ENCODE data around the gene LPCAT1.
"Not testable (repeated sequence)": the region's sequence is repeated elsewhere in the genome, so short reads cannot be mapped to it uniquely, and the experiment has no call there.

Gene LPCAT1

GRCh38 chr5:1521671-1522600 is 1.8 kb downstream of the LPCAT1 start:
- DNase-seq = no peak

- no peak for DNase-seq
These were observed 2.8 kb downstream of the LPCAT1 start for GRCh38 chr5:1520791-1521453.

- DNase-seq = no peak
These were observed 4.0 kb downstream of the LPCAT1 start for GRCh38 chr5:1519631-1520210.

GRCh38 chr5:1517838-1518237 is 5.9 kb downstream of the LPCAT1 start:
- DNase-seq = no peak

- no peak for DNase-seq
These were observed 6.9 kb downstream of the LPCAT1 start for GRCh38 chr5:1516615-1517601.

- DNase-seq = no peak
These were observed 7.7 kb downstream of the LPCAT1 start for GRCh38 chr5:1515921-1516571.

GRCh38 chr5:1515311-1515920 is 8.3 kb downstream of the LPCAT1 start:
- DNase-seq = no peak

GRCh38 chr5:1514819-1515310 is 8.9 kb downstream of the LPCAT1 start:
- not testable (repeated sequence) for DNase-seq

- no peak for DNase-seq
These were observed 9.5 kb downstream of the LPCAT1 start for GRCh38 chr5:1514027-1514818.

- DNase-seq = no peak
These were observed 10.3 kb downstream of the LPCAT1 start for GRCh38 chr5:1513326-1514026.

- no peak for DNase-seq
These were observed 11.0 kb downstream of the LPCAT1 start for GRCh38 chr5:1512541-1513291.

- no peak for DNase-seq
These were observed 11.9 kb downstream of the LPCAT1 start for GRCh38 chr5:1511651-1512540.

GRCh38 chr5:1511048-1511447 is 12.7 kb downstream of the LPCAT1 start:
- DNase-seq = no peak

GRCh38 chr5:1510631-1511030 is 13.1 kb downstream of the LPCAT1 start:
- no peak for DNase-seq

- no peak for DNase-seq
These were observed 13.6 kb downstream of the LPCAT1 start for GRCh38 chr5:1510151-1510561.

GRCh38 chr5:1509346-1510085 is 14.2 kb downstream of the LPCAT1 start:
- DNase-seq = no peak

- DNase-seq = no peak
These were observed 15.0 kb downstream of the LPCAT1 start for GRCh38 chr5:1508659-1509290.
